ENCODE measurements around the gene BIN2. TPM values are rescaled to one million over a fixed set of nuclear protein-coding genes. Genes with fewer than 3 reads are reported as not detected.
A peak's percentile ranks its signal among the peaks of the same experiment; 100 is the strongest.

The BIN2 gene
- total and polyA plus RNA-seq, 9 of the 15 experiments (the other 6 are each of a cell fraction or from before 2014, with no cell fraction given): 0.04 to 0.39 (median 0.25) TPM; not detected in 1

- H3K9me3 ChIP-seq (replicated peaks; ENCODE audit: control insufficient read depth, insufficient read depth, low read depth, low read length): no peaks in the 10 kb centered on the region; the same call in 1 of the 2 replicates
- intact Hi-C loops (cut with micrococcal nuclease) (no loop called here), in situ Hi-C loops (cut with MboI) (no loop called here)
- FAIRE-seq: peak; percentile 23
- CTCF ChIA-PET (ENCODE audit: low intra/inter-chr PET ratio): interaction anchor here (0.6 kb wide), 1 partner anchor 50 kb away, joined by 3 read pairs; the partner anchor contains the start of gene SMAGP
- H4K20me1 ChIP-seq (replicated peaks; ENCODE audit: control insufficient read depth, insufficient read depth, low read length): no peaks in the 10 kb centered on the region
- H3K36me3 ChIP-seq (ENCODE audit: control insufficient read depth, insufficient read depth, low read length): no peaks in the 10 kb centered on the region
- TF ChIP-seq POLR2B (IDR thresholded peaks at IDR 0.05; ENCODE audit: low read depth, partially characterized antibody) (no peak), POLR3G (IDR thresholded peaks at IDR 0.05; ENCODE audit: extremely low read depth, insufficient read length, insufficient replicate concordance) (no peak), NUFIP1 (IDR thresholded peaks at IDR 0.05; ENCODE audit: partially characterized antibody) (no peak), POLR2G (IDR thresholded peaks at IDR 0.05; ENCODE audit: low read depth, low read length) (no peak), TFE3 (CRISPR knock-in tag; IDR thresholded peaks at IDR 0.05) (0 out of 2 replicates have a peak, but pooled peaks have one; percentile 7), RAD51 (IDR thresholded peaks at IDR 0.05; ENCODE audit: borderline replicate concordance, low read depth) (0 out of 2 replicates have a peak, but pooled peaks have one; percentile 22), DDX20 (tag; IDR thresholded peaks at IDR 0.05; ENCODE audit: low read depth) (no peak), NR4A1 (CRISPR knock-in tag; IDR thresholded peaks at IDR 0.05) (no peak), NR4A1 (tag; IDR thresholded peaks at IDR 0.05) (no peak), GMEB1 (CRISPR knock-in tag; IDR thresholded peaks at IDR 0.05) (no peak), CREB1 (IDR thresholded peaks at IDR 0.05) (no peak), CREB1 (CRISPR knock-in tag; IDR thresholded peaks at IDR 0.05) (no peak), NFXL1 (CRISPR knock-in tag; IDR thresholded peaks at IDR 0.05) (no peak), TEAD4 (IDR thresholded peaks at IDR 0.05; ENCODE audit: low read length) (no peak), TEAD4 (CRISPR knock-in tag; IDR thresholded peaks at IDR 0.05; ENCODE audit: borderline replicate concordance) (no peak)
- H2AFZ ChIP-seq (ENCODE audit: low read depth, low read length): peak overlapping the region; percentile 83
- peaks cover 33 to 56% of the 10 kb centered on the region in 2 experiments for H3K4me1 ChIP-seq (replicated peaks in 1 of 2; ENCODE audit: control insufficient read depth in 2 of 2, insufficient read depth in 2 of 2, low read length in 2 of 2)
- no peaks in the 10 kb centered on the region for H3K27me3 ChIP-seq (ENCODE audit: control insufficient read depth in 2 of 2, insufficient read depth in 2 of 2, low read length in 2 of 2)
- no peaks in the 10 kb centered on the region for H3K9me1 ChIP-seq (ENCODE audit: control insufficient read depth, insufficient read depth, low read length)
- no peak overlapping the region for H3K4me3 ChIP-seq
- no peak for ATAC-seq
- peak overlapping the region; percentile 71 for H3K4me2 ChIP-seq (ENCODE audit: insufficient read depth, low read length)
- no peak for DNase-seq (ENCODE audit: extremely low read depth in 1 of 4, low spot score in 3 of 4)
- no peaks in the 10 kb centered on the region for H3K79me2 ChIP-seq (ENCODE audit: control insufficient read depth, insufficient read depth, low read length)
- BruUV-seq (replicated peaks): no TSS peak
- peak overlapping the region in 1 of 2 experiments; percentile 38; a peak in 2 of 4 replicates for H3K9ac ChIP-seq (ENCODE audit: insufficient read depth in 1 of 2, low read depth in 2 of 2, low read length in 2 of 2)
- WGBS (ENCODE audit: insufficient coverage, low coverage, missing lambda C conversion rate): 54% methylated on average over 4 of the region's 4 CpGs
- H3K27ac ChIP-seq (ENCODE audit: extremely low read depth, low read depth, low read length): peak overlapping the region; percentile 72; the same call in 2 of the 3 replicates
- POLR2A ChIA-PET: interaction anchor here (0.6 to 2.9 kb wide), 8 partner anchors 9 to 300 kb away, joined by 3 to 9 read pairs (median 4); partner anchors contain the start of gene CSRNP2
Observed at GRCh38 chr12:51320311-51320694, 3.7 kb downstream of the BIN2 start.

All from K562 (cell line).